HTR-8/SVneo (cell line): ENCODE results near the gene ALOX15.
A peak's percentile ranks its signal among the peaks of the same experiment; 100 is the strongest.
"Not testable (repeated sequence)": the region's sequence is repeated elsewhere in the genome, so short reads cannot be mapped to it uniquely, and the experiment has no call there.

Experiments used
- DNase-seq: peaks from one replicate; pipeline ENCODE4 v3.0.0; 2011; ENCODE audit warnings: low spot score, mixed read lengths; ENCODE audit not compliant: insufficient read length
- FAIRE-seq: peaks from 2 replicates; lab custom pipeline; 2011; peaks lifted over from hg19 to GRCh38; lab: Jason Lieb, UNC

ALOX15 gene, protein sequence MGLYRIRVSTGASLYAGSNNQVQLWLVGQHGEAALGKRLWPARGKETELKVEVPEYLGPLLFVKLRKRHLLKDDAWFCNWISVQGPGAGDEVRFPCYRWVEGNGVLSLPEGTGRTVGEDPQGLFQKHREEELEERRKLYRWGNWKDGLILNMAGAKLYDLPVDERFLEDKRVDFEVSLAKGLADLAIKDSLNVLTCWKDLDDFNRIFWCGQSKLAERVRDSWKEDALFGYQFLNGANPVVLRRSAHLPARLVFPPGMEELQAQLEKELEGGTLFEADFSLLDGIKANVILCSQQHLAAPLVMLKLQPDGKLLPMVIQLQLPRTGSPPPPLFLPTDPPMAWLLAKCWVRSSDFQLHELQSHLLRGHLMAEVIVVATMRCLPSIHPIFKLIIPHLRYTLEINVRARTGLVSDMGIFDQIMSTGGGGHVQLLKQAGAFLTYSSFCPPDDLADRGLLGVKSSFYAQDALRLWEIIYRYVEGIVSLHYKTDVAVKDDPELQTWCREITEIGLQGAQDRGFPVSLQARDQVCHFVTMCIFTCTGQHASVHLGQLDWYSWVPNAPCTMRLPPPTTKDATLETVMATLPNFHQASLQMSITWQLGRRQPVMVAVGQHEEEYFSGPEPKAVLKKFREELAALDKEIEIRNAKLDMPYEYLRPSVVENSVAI

DNA sequence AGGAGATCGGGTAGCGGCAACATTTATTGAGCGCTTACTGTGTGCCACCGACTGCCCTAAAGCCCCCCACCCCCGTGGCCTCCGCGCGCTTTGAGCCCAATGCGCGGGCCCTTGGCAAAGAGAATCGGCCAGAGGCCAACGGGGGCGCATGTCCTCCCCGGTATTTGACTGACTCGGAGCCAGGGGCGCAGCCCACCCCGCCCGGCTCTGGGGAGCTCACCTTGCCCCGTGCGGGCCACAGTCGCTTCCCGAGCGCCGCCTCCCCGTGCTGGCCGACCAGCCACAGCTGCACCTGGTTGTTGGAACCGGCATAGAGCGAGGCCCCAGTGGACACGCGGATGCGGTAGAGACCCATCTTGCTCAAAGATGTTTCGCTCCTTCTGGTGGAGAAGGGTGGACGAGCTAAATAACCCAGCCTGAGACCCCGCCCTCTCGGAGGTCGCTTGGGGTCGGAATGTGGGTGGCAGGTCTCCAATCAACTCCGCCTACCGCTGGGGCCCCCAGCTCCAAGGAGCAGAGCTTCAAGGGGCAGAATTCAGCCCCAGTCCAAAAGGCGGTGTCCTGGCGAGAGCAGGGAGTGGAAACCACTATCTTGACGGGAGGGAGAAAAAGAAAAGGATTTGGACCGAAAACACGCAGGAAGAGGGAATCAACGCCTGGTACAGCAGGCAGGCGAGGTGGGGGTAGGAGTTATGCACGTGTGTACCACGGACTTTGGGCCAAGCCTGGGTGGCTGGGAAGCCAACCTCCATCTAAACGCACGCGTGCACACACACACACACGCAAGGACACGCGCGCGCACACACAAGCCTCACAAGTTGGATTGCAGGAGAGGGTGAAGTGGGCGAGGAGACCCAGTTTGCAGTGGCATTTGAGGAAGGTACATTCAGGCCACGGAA, at the start of gene ALOX15:
ALOX15 (minus strand) TSS at position 382 of the 899 bp plus-strand sequence; CDS start at position 355, 27 bp downstream.
- FAIRE-seq (no peak), DNase-seq (no peak)

DNA sequence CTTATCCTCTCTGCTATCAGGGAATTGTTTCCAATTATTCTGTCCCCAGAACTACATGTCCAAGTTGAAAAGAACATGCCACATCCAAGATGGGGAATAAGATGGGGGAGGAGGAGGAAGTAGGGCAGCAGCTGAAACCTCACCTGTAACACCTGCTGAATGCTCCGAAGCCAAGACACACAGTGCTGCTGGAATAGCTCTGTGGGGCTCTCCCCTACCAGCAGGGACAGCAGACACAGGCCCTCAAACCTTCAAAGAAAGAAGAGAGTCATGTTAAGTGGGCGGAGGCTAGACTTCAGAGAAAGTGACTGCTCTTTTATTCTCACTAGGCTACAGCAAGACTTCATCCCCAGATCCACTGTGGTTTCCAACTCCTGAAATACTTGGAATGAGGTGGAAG, 49.3 kb upstream of the ALOX15 start:
- FAIRE-seq (no peak), DNase-seq (no peak)

DNA sequence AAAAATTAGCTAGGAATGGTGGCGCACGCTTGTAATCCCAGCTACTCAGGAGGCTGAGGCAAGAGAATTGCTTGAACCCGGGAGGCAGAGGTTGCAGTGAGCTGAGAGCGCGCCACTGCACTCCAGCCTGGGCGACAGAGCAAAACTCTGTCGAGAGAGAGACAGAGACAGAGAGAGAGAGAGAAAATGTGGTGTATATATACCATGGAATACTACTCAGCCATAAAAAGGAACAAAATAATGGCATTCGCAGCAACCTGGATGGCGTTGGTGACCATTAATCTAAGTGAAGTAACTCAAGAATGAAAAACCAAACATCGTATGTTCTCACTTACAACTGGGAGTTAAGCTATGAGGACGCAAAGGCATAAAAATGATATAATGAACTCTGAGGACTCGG, 48.4 kb upstream of the ALOX15 start:
- FAIRE-seq, DNase-seq: not testable (repeated sequence)

DNA sequence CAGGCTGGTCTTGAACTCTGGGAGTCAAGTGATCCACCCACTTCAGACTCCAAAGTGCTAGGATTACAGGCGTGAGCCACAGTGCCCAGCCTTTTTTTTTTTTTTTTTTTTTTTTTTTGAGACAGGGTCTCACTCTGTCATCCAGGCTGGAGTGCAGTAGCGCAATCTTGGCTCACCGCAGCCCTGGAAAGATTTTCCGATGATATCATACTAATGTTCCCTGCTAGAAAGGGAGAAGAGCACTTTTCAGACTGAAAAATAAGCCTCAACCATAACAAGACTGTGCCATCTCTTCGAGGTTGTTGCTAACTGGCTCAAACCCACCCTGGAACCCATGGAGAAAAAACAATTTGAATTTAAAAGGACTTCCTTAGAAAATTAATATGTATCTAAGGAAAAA, 42.3 kb upstream of the ALOX15 start:
- not testable (repeated sequence) for DNase-seq, FAIRE-seq

DNA sequence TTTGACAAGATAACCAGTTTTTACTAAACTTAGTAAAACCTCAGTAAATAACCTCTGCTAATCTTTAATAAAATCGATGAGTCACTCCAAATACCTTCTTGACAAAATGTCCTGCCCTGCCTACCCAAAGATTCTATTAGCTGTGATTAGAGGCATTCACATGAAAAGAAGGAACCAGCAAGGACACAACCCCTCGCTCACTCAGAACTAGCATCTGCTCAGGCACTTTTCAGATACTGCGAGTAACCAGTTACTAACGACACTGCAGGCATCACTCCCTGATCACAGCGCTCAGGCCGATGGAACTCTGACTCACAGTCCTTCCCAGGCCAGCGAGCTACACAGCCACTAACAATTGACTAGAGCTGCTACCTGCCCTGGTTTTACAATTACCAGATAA, 38.2 kb upstream of the ALOX15 start:
- FAIRE-seq: peak; percentile 38

DNA sequence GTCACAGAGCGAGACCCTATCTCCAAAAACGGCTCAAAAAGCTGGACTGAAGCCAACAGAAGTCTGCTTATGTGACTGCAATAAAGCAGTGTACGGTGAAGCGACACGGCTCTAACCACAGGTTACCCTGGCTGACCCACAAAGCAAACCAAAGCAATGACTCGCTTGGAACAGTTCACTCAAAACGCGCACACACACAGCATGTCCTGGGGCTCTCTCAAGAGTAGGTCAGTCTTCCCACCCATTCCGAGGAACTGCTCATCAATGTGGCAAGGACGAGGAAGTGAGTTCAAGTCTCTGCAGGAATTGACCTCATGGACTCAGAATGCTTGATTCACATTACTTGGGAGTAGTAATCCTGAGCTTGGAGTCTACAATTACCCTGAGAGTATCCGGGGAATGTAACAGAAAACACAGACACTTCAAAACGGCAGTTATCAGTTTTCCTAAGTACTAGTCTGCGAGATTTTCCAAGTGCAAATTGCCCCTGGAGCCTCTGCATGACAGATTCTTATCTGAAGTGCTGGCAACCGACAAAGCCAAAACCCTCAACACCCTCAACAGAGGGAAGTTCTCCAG, 37.1 kb upstream of the ALOX15 start:
- DNase-seq (peak; percentile 57), FAIRE-seq (peak; percentile 51)

More for the DNA sequence above, 38.2 kb upstream of the ALOX15 start:
- peak; percentile 48 for DNase-seq

DNA sequence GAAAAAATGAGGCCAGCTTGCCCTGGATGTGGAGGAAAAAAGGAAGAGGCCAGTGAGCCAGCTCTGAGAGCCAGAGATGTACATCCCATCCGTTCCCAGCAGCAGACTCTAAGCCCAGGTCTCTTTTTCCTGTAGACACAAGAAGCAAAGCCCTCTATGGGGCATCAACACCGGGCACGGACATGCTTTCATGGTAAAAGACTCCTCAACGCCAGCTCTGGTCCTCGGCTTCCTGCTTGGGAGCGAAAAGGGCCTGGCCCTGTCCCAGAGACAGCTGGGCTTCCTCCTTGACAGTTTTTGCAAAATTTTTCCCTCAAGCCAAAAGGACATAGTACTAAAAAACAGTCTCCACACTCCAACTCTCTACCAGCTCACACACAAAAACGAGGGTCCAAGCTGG, 35.3 kb upstream of the ALOX15 start:
- FAIRE-seq: no peak

DNA sequence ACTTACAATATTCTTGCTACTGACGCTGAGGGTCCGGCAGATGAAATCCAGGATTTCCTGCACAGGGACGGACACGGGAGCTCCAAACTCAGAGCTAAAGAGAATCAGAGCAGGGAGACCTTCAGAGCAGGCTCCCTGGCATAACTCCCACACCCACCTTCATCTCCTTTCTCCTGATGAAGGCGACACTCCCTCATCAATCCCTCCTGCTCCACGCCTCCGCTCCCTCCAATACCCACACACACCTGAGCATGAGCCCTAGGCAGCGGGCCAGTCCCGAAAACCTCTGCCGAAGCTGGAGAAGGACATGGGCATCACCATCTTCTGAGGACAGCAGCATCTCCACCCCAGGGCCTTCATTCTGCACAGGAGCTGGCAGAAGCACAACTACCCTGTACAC, 34.3 kb upstream of the ALOX15 start:
- FAIRE-seq: no peak

More for the DNA sequence above, 35.3 kb upstream of the ALOX15 start:
- DNase-seq: no peak

DNA sequence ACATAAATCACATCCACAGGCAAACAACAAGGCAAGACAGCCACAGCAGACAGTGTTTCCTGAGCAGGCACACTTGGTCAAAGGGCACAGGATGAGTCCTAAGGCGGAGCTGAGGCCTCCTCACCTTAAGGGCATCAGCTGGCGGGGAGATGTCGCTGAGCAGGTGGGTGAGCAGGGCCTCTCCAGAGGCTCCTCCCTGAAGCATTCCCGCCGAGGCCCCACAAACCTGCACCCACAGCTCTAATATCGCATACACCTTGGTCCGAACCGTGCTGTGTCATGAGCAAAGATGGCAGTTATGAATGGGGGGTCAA, 33.2 kb upstream of the ALOX15 start:
- no peak for FAIRE-seq

More for the DNA sequence above, 34.3 kb upstream of the ALOX15 start:
- no peak for DNase-seq

DNA sequence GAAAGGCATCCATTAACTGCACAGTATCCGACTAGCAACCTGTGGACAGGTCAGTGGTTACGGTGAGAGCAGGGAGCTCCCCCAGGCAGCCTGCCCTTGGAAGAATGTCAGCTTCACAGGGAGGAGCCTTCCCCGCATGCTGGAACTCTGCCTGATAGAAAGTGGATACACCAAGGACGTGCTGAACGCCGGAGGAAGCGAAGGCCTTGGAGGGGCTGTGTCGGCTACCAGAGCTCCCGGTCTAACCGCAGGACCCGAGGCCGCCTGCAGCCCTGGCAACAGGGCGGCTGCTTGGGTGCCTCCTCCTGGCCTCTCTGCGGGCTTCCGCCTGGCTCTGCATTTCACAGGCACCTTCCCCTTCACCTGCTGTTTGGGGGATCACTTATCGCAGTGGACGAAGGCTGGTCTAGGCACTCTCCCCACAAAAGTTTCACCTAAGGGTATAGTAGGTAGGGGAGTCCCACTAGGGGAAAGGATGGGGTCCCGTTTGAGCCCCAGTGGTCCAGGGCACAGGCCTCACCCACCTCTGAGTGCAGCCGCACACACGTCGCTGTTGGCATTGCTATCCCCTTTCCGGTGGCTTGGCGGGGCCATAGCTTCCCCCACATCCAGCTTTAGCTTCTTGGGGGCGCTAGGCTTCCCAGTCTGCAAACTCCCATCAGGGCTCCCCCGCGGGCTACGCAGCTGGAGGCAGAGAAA, 32.7 kb upstream of the ALOX15 start:
- no peak for FAIRE-seq

More for the DNA sequence above, 33.2 kb upstream of the ALOX15 start:
- no peak for DNase-seq

DNA sequence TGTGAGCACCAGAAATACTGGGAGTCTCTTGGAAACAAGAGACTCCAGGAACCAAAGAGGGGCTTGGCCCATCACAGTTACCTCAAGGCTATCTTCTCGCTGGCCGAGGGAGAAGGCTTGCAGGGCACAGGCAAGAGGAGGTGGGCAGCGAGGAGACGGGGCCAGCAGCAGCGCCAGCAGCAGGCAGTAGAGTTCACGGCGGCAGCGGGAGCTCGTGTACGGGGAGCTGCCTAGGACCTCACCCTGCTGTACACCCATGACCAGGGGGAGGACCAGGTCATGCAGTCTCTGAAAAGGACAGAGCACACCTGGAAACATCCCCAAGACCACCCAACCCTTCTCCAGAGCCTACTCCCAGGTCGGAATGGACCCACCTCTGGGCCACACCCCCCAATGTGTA, 31.7 kb upstream of the ALOX15 start:
- FAIRE-seq (no peak), DNase-seq (no peak)

More for the DNA sequence above, 32.7 kb upstream of the ALOX15 start:
- DNase-seq: no peak

DNA sequence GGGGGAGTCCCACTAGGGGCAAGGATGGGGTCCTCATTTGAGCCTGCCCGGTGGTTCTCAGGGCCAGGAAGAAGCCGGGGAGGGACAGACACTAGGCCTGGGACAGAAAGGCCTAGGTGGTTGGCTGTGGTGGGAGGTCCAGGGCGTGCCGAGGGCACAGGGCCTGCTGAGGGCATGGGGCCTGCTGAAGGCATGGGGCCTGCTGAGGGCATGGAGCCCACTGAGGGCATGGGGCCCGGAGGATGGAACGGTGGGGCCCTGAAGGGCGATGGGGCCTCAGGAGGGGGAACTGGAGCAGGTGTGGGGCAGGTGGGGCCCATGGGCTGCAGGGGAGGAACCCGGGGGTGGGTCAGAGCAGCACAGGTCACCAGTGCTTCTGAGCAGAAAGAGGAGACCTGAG, 31.3 kb upstream of the ALOX15 start:
- FAIRE-seq (no peak), DNase-seq (no peak)

DNA sequence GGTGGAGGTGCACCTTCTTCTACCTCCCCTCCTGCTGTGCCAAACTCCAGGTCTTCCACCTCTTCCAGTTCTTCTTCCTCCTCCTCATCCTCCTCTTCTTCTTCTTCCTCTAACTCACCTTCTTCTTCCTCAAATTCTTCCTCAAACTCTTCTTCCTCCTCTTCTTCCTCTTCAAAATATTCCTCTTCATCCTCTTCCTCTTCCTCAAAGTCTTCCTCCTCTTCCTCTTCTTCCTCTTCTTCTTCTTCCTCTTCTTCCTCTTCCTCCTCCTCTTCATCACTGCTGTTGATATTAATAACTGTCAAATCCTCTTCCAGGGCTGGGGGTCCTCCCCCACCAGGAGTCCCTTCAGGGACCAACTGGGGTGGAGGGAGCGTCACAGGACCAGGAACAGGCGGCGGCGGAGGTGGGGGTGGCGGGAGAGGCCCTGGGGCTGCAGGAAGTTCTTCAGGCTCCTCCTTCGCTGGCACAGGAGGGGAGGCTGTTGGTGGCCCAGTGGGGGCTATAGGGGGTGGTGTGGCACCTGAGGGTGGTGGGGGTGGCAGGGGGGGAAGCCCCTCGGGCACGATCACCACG, 30.7 kb upstream of the ALOX15 start:
- DNase-seq: no peak
- no peak for FAIRE-seq

DNA sequence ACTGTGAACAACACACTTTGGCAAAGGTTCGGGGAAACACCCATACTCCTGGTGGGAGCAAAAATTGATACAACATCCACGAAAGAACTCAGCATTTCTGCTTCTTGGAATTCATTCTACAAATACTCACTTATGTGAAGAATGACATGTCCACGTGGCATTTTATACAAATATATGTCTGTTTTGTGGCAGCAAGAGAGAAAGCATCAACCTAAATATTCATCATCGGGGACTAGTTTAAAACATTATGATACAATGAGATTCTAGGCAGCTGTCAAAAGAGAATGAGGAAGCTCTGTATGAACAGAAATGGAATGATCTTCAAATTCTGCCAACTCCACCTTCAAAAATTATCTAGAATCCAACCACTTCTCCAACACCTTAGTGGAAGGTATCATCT, 25.7 kb upstream of the ALOX15 start:
- FAIRE-seq (no peak), DNase-seq (no peak)

DNA sequence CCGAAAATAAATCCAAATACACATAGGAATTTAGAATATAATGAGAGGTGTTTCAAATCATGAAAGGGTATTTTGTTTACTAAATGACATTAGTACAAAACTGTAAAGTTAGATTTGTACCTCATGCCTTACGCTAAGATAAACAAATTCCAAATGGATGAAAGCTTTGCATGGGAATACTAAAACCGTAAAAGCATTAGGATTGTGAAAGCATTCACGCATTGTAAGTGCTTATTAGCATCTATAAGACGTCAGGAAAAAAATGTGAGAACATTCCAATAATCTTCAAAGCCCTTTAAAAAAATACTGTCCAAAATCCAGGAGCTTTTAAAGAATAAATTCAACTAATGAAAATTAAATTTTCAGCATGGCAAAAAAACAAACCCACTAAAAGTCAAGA, 24.8 kb upstream of the ALOX15 start:
- DNase-seq (no peak), FAIRE-seq (no peak)

DNA sequence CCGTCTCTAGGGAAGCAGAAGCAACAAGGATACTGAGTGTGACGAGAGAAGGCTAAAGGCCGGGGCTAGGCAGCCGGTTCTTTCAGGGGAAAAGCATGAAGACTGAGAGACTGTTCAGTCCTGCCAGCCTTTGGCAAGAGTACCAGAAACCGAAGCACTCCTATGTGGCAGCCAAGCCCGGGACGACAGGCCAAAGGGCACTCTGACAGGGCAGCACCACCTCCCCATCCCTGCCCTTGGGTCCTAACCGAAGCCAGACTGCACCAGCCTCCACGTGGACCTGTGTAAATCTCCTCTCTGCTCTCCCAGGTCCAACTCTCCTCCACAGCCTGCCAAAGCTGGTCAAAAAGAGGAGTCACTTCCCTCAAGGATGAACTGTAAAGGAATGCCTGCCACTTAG, 23.5 kb upstream of the ALOX15 start:
- FAIRE-seq (no peak), DNase-seq (no peak)

DNA sequence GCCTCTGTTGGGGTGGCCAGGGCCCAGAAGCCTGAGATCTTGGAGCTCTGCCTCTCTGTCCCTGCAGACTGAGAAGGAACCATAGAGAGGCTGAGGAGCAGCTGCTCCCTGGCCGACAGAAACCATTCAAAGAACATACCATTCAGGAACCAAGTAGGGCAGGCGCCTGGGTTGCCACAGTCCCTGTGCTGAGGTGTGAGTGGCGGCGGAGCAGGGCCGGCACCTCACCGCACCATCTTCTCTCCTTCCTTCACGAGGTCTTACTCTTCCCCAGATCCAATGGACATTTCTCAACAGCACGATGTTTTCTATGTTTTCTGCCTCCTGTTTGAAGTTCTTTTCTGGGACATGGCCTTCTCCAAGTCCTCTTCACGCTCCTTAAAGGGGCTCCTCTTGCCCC, 22.8 kb upstream of the ALOX15 start:
- no peak for DNase-seq
- no peak for FAIRE-seq

DNA sequence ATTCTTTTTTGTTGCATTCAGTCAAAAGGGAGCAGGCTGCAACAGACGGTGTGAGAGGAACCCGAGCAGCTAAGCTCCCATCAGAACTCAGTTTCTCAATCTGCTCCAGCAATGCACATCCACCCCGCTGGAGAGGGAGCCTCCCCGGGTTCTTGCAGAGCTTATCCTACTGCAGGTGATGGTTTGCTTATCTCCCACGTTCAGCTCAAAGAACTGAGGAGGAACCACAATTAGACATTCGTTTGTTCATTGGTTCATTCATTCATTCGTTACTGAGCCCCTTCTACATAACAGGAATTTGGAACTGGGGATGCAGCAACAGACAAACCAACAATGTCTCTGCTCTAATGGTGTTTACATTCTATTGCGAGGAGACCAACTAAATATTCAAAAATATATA, 22.2 kb upstream of the ALOX15 start:
- FAIRE-seq (no peak), DNase-seq (no peak)
